Pons (tissue), 1 donor: ENCODE results near the gene CFAP61.

Experiments used
- DNase-seq: peaks from one replicate; pipeline ENCODE4 v3.0.0-alpha.2; 2016; ENCODE audit warnings: low spot score

Gene CFAP61

DNA sequence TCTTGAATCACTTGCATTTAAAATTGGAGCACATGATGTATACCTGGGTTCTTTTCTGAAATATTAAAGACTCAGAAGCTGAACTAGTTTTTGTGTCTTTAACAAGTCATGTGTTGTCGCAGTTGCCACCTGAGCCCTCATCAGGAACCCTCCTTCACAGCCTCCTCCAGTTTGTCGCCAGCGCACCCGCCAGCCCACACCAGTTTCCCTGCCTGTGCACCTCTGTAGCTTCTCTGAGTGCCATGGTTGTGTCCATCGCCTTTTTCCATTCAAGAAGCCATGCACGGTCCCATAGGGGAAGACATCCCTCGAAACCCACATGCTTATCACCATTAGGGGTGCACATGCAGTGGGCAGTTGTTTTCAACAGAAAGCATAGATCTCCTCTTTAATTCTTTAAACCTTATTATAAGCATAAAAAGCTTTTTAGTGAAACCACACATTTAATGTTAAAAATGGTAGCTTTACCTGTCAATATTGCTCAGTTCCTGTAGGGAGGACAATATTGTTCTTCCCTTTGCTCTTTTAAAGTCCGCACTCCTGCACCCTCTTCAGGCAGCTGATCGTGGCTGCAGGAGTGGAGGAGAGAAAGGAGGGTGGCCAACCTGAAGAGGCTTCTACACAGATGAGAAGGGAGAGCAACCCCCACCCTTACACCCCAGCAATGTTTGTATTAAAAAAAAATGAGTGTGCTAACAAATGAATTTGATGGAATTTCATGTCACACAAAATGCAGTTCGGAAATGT is 121.9 kb downstream of the CFAP61 start:
- no peak for DNase-seq

- DNase-seq = no peak
These were observed 129.0 kb downstream of the CFAP61 start for GRCh38 chr20:20181322-20181721.

- no peak for DNase-seq
These were observed 131.8 kb downstream of the CFAP61 start for GRCh38 chr20:20184149-20184548.

DNA sequence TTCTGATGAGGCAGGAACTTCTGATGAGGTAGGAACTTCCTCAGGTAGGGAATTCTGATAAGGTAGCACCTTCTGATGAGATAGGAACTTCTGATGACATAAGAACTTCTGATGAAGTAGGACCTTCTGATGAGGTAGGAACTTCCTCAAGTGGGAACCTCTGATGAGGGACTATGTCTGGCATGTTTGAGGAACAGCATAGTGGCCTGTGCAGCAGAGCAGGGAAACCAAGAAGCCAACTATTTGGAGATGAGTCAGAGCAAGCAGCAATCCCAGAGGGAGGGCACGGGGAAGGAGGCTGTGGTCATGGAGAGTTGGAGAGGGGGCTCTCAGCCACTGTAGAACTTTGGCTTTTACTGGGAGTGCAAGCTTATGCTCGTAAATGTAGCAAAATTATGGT is 132.4 kb downstream of the CFAP61 start:
- DNase-seq = no peak

DNA sequence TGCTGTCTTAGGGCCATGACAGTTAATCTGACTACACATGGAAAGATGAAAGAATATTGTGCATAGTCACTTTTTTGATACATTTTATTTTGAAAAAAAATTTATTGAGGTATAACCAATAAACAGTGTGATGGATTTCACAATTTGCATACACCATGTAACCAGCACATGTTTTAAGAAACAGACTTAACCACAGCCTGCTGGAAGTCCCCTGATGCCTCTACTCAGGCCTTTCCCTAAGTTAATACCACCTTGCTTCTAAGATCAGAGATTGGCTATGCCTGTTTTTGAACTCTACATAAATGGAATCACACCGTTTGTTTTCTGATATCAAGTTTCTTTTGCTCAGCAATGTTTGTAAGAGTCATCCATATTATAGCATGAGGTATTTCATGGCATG is 136.3 kb downstream of the CFAP61 start:
- no peak for DNase-seq

DNA sequence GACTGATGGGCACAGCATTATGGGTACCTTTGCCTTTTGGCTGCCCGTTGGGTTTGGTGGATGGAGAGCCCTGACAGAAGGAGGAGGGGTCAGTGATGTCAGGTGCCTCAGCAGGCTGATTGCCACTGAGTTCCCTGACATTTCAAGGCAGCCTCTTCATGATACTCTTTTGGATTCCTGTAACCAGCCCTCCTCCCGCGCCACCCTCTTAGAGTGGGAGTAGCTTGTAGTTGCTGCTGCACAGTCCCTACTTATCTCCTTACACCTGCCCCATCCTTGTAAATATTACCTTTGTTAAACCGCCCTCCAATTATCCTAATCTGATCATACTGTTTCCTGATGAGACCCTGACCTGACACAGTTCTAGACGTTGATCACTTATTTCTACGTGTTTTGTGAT is 140.0 kb downstream of the CFAP61 start:
- no peak for DNase-seq

GRCh38 chr20:20195021-20195705 is 142.8 kb downstream of the CFAP61 start:
- DNase-seq = no peak

DNA sequence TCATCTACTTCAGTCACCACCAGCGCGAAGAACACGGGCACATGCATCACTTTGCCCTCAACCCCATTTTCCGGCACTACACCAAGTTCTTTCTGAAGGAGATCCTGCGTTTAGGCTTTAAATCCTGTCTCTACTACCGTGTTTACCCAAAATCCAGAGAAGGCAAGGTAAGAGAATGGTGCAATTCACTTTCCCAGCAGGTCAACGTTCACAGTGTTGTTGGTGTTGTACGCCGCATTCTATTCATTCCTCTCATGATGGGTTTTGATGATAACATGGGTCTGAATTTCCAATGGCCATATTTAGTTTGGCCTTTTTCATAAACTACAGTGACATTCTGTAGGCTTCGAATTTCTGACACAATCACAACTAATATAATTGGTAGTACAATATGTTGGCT is 144.3 kb downstream of the CFAP61 start:
- DNase-seq = no peak

DNA sequence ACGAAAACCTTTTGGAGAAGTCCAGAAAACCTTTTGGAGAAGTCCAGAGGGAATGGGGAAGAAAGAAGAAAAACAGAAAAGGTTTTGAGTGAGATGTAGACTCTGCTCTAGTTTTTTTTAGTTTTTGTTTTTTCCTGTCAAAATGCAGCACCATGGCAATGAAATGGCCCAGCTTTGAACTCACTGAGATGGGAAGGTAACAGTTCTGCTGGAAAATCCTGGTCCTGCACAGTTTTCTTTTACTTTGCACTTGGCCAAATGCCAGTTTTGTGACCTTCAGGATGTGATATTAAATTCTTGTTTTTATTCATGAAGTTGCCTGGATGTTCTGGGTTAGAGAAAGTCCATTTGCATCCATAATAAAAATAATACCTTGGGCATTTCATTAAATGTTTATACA is 145.7 kb downstream of the CFAP61 start:
- no peak for DNase-seq

DNA sequence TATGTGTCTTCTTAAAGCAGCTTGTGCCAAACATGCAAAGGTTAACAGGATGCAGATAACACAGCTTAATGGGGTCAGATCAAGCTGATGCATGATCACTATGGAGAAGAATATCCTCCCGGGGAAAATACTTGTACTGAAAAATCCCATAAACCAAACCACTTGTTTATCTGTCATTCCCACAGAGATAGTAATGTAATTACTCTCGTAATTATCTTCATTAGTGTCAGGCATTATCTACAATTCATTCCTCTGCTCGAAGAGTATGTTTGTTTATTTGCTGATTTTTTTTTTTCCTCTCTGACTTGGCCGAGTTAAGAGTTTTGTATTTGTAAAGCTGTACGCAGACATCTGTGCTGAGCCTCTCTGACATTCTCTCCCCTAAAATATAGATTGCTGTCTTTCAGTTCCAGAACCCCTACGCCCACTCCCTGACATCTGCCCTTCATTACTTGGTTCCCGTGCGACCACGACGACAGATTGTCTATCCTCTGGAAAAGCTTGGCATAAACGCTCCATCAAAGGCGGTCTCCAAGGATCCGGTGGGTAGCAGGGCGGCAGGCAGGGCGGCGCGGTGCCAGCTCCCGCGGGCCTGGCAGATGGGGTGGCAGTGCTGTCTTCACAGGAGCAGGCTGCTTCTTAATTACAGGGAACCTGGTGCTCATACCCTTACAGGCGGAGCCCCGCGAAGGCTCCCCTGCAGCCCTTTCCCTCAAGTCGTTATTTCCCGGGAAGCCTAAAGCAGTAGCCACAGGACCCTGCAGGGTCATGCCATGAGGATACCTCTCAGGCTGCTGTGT is 147.2 kb downstream of the CFAP61 start:
- no peak for DNase-seq

DNA sequence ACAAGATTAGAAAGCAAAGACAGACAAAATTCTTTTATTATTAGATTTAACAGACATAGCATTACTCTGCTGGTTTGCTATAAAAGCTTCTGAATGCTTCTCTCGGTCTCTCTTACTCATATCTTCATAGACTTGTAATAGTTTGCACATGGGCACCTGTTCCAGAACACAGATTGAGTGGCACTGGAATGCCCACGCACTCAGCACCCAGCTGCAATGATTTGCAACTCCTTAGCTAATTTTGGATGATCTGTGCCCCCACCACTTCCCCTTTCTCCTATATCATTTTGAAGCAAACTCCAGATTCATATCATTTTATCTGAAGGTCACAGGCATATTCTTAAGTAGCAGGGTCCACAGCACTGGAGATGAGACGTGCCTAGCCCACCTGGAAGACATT is 148.8 kb downstream of the CFAP61 start:
- DNase-seq = no peak

- no peak for DNase-seq
These were observed 149.3 kb downstream of the CFAP61 start for GRCh38 chr20:20201639-20202038.

DNA sequence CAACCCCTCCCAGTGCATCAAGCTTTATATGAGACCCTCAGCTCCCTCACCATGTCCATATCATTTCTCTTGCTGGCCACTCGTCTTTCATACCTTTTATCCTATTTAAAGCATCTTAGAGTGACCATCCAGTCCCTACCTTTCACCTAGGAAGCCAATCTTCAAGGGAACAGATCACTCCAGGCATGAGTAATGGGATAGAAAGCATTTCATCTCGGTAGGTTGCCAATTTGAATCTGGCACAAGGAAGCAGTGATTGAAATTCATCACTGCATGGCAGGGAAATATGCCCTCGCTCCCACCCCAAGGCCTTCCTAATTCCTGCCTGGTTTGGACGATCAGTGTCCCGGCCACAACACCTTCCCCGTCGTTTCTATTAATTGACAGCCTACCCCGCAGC is 150.4 kb downstream of the CFAP61 start:
- DNase-seq = no peak

- DNase-seq = no peak
These were observed 151.5 kb downstream of the CFAP61 start for GRCh38 chr20:20203784-20204183.

DNA sequence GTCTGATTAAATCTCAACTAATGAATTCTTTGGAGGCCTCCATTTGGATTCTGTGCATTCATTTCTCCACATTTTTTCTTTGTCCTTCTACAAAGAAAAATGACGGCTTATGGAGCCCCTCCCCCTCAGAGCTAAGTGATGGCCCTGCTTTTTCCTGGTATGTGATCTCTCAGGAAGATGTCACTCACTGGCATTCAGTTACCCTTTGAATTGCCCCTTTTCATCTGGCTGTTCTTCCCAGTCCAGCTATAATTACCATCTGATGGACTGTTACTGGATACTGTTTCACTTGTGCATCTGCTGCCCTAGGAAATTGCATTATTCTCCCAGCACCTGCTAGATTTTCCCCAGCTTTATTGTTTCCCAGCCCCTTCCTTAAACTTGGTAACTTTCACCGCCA is 151.9 kb downstream of the CFAP61 start:
- no peak for DNase-seq

- DNase-seq = no peak
These were observed 153.0 kb downstream of the CFAP61 start for GRCh38 chr20:20205141-20205861.

GRCh38 chr20:20205862-20206236 is 153.5 kb downstream of the CFAP61 start:
- no peak for DNase-seq

DNA sequence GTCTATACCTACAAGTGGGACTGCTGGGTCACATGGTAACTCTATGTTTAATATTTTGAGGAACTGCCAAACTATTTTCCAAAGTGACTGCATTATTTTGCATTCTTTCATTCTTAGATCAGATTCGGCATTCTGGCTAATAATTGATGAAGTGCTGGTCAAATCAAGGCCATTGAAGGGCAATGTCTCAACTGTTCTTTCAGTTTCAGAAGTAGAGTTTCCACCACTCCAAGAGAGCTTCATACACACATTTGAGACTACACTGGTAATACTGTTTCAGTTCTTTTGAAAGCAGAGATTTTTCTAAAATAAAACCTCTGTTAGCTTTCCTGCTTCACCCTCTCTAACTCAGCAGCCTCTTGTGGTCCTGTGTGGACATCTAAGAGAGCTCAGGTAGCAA is 154.5 kb downstream of the CFAP61 start:
- no peak for DNase-seq

DNA sequence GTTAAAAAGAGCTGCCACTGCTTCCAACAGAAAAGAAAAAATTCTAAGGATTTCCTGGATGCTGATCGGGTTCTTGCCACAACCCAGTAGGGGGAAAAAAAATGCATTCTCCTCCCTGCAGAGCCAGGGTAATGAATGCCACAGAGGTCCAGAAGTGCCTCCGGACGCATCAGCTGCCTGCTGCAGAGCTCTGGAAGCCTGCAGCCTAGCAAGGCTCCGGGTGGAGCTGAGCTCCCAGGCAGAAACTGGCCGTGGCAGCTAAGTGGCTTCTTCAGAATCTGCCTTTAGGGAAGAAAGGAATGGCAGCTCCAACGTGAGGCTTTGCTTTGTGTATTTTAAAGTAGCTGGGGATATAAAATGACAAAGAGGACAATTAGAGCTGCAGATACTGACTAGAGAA is 155.0 kb downstream of the CFAP61 start:
- DNase-seq = no peak

DNA sequence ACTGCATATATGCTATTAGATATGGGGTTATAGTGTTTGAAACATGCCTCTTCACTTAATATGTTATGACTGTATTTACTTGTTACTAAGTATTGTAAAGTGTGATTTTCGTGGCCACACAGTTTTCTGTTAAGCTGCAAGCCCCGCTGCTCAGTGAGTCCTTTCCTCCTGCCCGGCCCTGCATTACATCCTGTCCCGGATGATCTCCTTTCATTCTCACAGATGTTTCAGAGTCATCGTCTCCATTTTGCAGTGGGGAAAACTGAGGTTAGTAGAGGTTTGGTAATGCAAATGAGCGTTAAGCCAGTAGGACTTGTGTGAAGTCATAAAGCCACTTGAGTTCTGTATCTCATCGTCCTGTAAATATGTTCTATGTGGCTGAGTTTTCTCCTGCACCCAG is 155.5 kb downstream of the CFAP61 start:
- no peak for DNase-seq

DNA sequence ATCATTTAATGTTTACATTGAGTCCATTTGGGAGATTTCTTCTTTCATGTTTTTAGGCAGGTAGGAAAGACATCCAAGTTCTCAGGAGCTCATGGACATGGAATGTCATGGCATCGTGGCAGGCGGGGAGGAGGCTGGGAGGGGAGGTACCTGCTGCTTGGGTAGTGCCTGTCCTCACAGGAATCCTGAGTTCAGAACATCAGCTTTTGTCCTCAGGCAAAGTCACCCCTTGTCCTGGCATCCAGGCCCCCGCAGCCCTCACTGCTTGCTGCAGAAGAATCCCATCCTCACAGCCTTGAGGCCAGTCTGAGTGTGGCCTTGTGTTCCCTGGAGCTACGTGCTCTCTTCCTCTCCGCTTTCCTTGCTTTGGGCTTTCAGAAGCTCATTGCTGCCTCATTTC is 157.4 kb downstream of the CFAP61 start:
- DNase-seq = no peak

DNA sequence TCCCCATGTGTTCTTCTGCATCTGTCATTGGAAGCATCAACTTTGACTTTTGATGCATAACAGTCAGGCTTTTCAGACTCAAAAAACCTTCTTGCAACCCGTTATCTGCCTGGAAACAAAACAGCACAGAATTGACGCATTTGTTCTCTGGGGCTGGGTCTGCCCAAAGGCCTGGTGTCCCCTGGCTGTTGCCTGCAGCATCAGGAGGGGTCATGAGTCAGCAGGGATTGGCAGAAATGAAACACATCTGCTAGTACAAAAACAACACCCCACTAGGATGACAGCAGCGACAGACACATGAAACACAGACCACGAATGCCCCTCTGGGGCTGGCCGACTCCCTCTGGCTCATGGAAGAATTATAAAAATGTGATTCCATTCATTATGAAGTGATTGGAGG is 158.0 kb downstream of the CFAP61 start:
- no peak for DNase-seq

DNA sequence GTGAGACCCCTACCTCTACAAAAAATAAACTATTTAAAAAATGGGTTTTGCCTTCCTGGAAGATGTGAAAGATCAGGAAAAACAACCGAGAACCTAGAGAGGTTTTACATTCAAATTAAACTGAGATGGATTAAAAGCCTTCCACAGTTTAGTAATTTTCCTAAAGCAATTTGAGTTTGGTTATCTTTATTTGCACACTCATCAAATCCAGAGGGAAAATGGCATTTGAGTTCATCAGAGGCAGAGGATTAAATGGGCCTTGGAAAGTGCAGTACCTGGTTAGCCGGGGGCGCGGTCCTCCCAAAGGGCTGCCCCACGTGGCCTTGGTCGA is 158.6 kb downstream of the CFAP61 start:
- DNase-seq = no peak
